Spleen (tissue), 11 donors: ENCODE data around the gene CA10. TPM values are rescaled to one million over a fixed set of nuclear protein-coding genes. Genes with fewer than 3 reads are reported as not detected.

Source experiments
- DNase-seq: peaks from one replicate; pipeline ENCODE4 v3.0.0-alpha.2; 2020
- H3K27ac ChIP-seq, 8 donors: fragments of 200-600 bp; sonication (generic) in 7 of 8; 1 replicate in 4 of 8; 2 replicates in 4 of 8; pipeline versions ENCODE4 v1.5.0 to v1.8.0; 2016 to 2021; ENCODE audit warnings: inconsistent platforms in 4 of 8, mild to moderate bottlenecking in 4 of 8, moderate library complexity in 1 of 8
- H3K27me3 ChIP-seq, 7 donors: fragments of 200-600 bp; sonication (generic) in 6 of 7; replicated peaks in 1 of 7; 1 replicate in 4 of 7; 2 replicates in 3 of 7; pipeline versions ENCODE4 v1.5.0 to v1.8.0; 2016 to 2021; ENCODE audit warnings: inconsistent platforms in 3 of 7, mild to moderate bottlenecking in 1 of 7
- H3K36me3 ChIP-seq, 6 donors: fragments of 200-600 bp; sonication (generic) in 5 of 6; 1 replicate in 4 of 6; 2 replicates in 2 of 6; pipeline versions ENCODE4 v1.5.0 to v1.8.0; 2016 to 2021; ENCODE audit warnings: inconsistent platforms in 2 of 6
- H3K4me1 ChIP-seq, 6 donors: fragments of 200-600 bp; sonication (generic) in 5 of 6; 1 replicate in 3 of 6; 2 replicates in 3 of 6; pipeline versions ENCODE4 v1.5.0 to v1.8.0; 2016 to 2021; ENCODE audit warnings: inconsistent platforms in 3 of 6
- H3K4me3 ChIP-seq, 8 donors: fragments of 200-600 bp; sonication (generic) in 7 of 8; 1 replicate in 4 of 8; 2 replicates in 4 of 8; pipeline versions ENCODE4 v1.5.0 to v1.8.0; 2016 to 2021; ENCODE audit warnings: inconsistent platforms in 4 of 8, mild to moderate bottlenecking in 4 of 8, moderate library complexity in 2 of 8
- H3K9me3 ChIP-seq, 8 donors: fragments of 200-600 bp; sonication (generic) in 7 of 8; 1 replicate in 4 of 8; 2 replicates in 4 of 8; pipeline versions ENCODE4 v1.5.0 to v1.8.0; 2016 to 2021; ENCODE audit warnings: inconsistent platforms in 4 of 8
- POLR2A ChIP-seq, 3 donors: fragments of 450-650 bp; IDR thresholded peaks; one replicate each; pipeline ENCODE4 v1.5.1; 2017; ENCODE audit warnings: antibody characterized with exemption in 3 of 3, mild to moderate bottlenecking in 1 of 3
- POLR2AphosphoS5 ChIP-seq, 3 donors: sonication (generic); formaldehyde crosslinking; IDR thresholded peaks; one replicate each; pipeline ENCODE4 v1.5.1; 2017; ENCODE audit warnings: antibody characterized with exemption in 3 of 3
- WGBS, 5 donors: extraction: QIAGEN DNeasy Blood & Tissue Kit in 3 of 5; methylation state at CpG; one replicate each; pipeline versions ENCODE4 v1.1.5 to v1.1.7; 2013 to 2018; 5-methylcytosine and 5-hydroxymethylcytosine counted together
- intact Hi-C: fragments of 100-400 bp; cut with DNase I; formaldehyde crosslinking; loops from one replicate; pipeline ENCODE4 v1.15.0; 2023; ENCODE audit warnings: low total_unique reads
- polyA plus RNA-seq, 3 donors: library from polyadenylated mRNA; stranded (reverse); fragments of 200-250 nt; gene quantifications; one replicate each; pipeline ENCODE4 v1.2.1, GENCODE V29; 2013
- total RNA-seq, 7 donors: library from RNA; depleted of rRNA in 3 of 7; stranded (reverse); fragments of >200 nt in 3 of 7; fragmentation: NEBNext Ultra II Directional in 4 of 7; extraction: Animal tissue kit (Norgen Biotek cat#: 25700) in 4 of 7; gene quantifications; one replicate each; pipeline versions ENCODE4 v1.1.0 to v1.2.1, GENCODE V29; 2016 to 2021
- TF ChIP-seq, protein P1 (sequence below), 11 experiments: fragments of 200-600 bp in 7 of 11; fragments of 450-650 bp in 4 of 11; sonication (generic) in 4 of 11; IDR thresholded peaks in 8 of 11; conservative IDR thresholded peaks in 3 of 11; 1 replicate in 7 of 11; 2 replicates in 4 of 11; pipeline versions ENCODE4 v1.4.0 to v1.8.0; 2016 to 2021; ENCODE audit warnings: antibody characterized with exemption in 11 of 11, inconsistent platforms in 4 of 11, mild to moderate bottlenecking in 1 of 11
- donor health status: healthy with polysubstance abuse.
- donor health status: DM: no; HTN: no; CAD: no; lungs with moderate emphysema.
- donor health status: DM: no; HTN: no; CAD: no.
- donor health status: Bipolar disorder and iron deficiency.
- donor health status: healthy.
- donor health status: DM: no; HTN: no; CAD: no.
- donor health status: DM: yes; HTN: yes; CAD: no.

CA10 gene
- total and polyA plus RNA-seq, 10 donors = 0.19 to 0.22 TPM; not detected in 8

DNA sequence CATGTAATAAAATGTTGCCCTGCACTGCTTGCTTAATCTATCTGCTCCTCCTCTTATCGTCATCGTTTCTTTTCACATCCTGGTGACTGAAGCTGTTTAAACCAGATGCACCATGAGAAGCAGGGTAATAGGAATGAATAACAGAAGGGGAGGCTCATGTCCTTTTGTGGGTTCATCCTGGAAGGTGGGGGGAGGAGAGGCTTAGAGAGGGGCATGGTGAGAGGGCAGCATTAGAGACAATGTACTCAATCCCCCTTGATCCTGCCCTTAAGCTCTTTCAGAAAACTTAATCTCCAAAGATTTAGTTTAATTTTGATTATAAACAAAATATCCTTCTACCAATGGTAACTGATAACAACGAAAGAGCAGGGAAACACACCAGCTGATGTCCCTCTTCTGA is 248.5 kb downstream of the CA10 start:
- Histone ChIP-seq H3K9me3 (no peaks in the 10 kb centered on the region), H3K27me3 (no peaks in the 10 kb centered on the region), H3K36me3 (no peaks in the 10 kb centered on the region), H3K27ac (no peak overlapping the region), H3K4me3 (no peak overlapping the region), H3K4me1 (no peaks in the 10 kb centered on the region)
- no peak for DNase-seq
- intact Hi-C loops = loop anchor here (10.0 kb wide), 1 partner anchor 65 kb away; no protein-coding TSS in a partner anchor
- no peak for TF ChIP-seq POLR2A (IDR thresholded peaks at IDR 0.05)
- TF ChIP-seq, protein P1, sequence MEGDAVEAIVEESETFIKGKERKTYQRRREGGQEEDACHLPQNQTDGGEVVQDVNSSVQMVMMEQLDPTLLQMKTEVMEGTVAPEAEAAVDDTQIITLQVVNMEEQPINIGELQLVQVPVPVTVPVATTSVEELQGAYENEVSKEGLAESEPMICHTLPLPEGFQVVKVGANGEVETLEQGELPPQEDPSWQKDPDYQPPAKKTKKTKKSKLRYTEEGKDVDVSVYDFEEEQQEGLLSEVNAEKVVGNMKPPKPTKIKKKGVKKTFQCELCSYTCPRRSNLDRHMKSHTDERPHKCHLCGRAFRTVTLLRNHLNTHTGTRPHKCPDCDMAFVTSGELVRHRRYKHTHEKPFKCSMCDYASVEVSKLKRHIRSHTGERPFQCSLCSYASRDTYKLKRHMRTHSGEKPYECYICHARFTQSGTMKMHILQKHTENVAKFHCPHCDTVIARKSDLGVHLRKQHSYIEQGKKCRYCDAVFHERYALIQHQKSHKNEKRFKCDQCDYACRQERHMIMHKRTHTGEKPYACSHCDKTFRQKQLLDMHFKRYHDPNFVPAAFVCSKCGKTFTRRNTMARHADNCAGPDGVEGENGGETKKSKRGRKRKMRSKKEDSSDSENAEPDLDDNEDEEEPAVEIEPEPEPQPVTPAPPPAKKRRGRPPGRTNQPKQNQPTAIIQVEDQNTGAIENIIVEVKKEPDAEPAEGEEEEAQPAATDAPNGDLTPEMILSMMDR (IDR thresholded peaks at IDR 0.05 in 8 of 11, conservative IDR thresholded peaks at IDR 0.05 in 3 of 11) = no peak
- no peak for TF ChIP-seq POLR2AphosphoS5 (IDR thresholded peaks at IDR 0.05)
- WGBS, 5 donors = 55 to 76% (median 59%) methylated on average over 3 of the region's 3 CpGs

DNA sequence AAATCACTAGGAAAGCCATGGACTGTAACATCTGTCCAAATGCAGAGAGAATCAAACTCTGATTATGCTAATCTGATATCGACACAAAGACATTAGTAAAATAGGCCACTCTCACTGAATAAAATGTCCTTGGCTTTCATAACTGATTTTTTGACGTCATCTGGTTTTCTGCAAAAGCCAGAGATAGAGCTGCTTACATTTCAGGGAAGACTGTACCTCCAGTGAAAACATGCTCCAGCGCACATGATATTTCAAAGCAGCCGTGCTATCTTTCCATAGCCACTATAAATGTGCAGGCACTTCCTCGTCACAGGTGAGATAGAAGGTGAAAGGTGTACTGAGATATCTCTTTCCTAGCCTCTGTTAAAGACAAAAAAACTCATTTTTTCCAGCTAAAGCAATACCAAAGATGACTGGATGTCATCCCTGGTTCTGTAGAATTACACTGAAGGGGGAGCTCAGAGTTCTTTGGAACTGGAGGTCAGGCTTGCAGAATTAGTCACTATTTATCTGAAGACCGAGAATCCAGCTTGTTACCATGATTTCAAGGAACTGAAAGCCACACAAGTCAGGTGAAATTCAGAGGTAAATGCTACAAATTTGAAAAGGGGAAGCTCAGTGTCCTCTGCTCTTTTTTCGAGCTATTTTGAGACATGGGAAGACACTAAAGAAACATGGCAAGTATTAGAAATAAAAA is 249.5 kb downstream of the CA10 start:
- Histone ChIP-seq H3K27me3 (no peaks in the 10 kb centered on the region), H3K4me3 (no peak overlapping the region), H3K9me3 (no peaks in the 10 kb centered on the region), H3K36me3 (no peaks in the 10 kb centered on the region), H3K4me1 (no peaks in the 10 kb centered on the region), H3K27ac (no peak overlapping the region)
- intact Hi-C loops = no loop called here
- WGBS, 5 donors = 71 to 83% (median 78%) methylated on average over 7 of the region's 7 CpGs
- TF ChIP-seq POLR2A (IDR thresholded peaks at IDR 0.05) = no peak
- TF ChIP-seq, protein P1 (IDR thresholded peaks at IDR 0.05 in 8 of 11, conservative IDR thresholded peaks at IDR 0.05 in 3 of 11) = no peak
- no peak for TF ChIP-seq POLR2AphosphoS5 (IDR thresholded peaks at IDR 0.05)
- DNase-seq = no peak

- TF ChIP-seq, protein P1 (IDR thresholded peaks at IDR 0.05 in 8 of 11, conservative IDR thresholded peaks at IDR 0.05 in 3 of 11) = no peak
- TF ChIP-seq POLR2AphosphoS5 (IDR thresholded peaks at IDR 0.05) = no peak
- no peak for TF ChIP-seq POLR2A (IDR thresholded peaks at IDR 0.05)
- no peaks in the 10 kb centered on the region for H3K36me3 ChIP-seq
- no peaks in the 10 kb centered on the region for H3K9me3 ChIP-seq
- no peak for DNase-seq
- intact Hi-C loops = no loop called here
- WGBS, 5 donors = 50 to 69% (median 65%) methylated on average over 2 of the region's 2 CpGs
- no peaks in the 10 kb centered on the region for H3K4me1 ChIP-seq
- no peak overlapping the region for H3K4me3 ChIP-seq
- H3K27me3 ChIP-seq = no peaks in the 10 kb centered on the region
- no peak overlapping the region for H3K27ac ChIP-seq
These were observed 251.5 kb downstream of the CA10 start for GRCh38 chr17:51907041-51907440.

DNA sequence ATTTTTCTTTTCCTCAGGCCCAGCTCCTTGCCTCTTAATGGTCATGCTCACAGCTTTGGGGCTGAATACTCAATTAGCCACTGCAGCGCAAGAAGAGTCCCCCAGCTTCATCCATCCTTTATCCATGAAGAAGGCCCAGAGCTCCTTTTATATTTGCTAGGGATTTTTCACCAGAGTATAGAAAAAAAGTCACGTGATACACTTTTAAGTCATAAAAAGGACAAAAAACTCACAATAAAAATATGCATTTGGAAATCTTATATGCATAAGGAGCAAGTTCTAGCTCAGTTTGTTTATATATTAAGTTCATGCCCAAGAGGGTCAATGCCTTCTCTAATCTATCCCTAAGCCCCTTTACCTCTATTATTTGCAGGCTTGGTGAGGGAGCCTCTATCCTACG is 254.1 kb downstream of the CA10 start:
- H3K4me1 ChIP-seq = no peaks in the 10 kb centered on the region
- intact Hi-C loops = no loop called here
- H3K9me3 ChIP-seq = no peaks in the 10 kb centered on the region
- DNase-seq = no peak
- no peak overlapping the region for H3K27ac ChIP-seq
- no peak overlapping the region for H3K4me3 ChIP-seq
- TF ChIP-seq POLR2A (IDR thresholded peaks at IDR 0.05) (no peak), POLR2AphosphoS5 (IDR thresholded peaks at IDR 0.05) (no peak)
- TF ChIP-seq, protein P1 (IDR thresholded peaks at IDR 0.05 in 8 of 11, conservative IDR thresholded peaks at IDR 0.05 in 3 of 11) = no peak
- H3K36me3 ChIP-seq = no peaks in the 10 kb centered on the region
- WGBS, 5 donors = 76 to 86% (median 84%) methylated on average over 3 of the region's 3 CpGs
- H3K27me3 ChIP-seq = no peaks in the 10 kb centered on the region
